Measurements from ENCODE around the gene SLC13A3.

The SLC13A3 gene

GRCh38 chr20:46573788-46574584, 77.3 kb downstream of the SLC13A3 start:
- no peak for DNase-seq

- DNase-seq = no peak
Observed at GRCh38 chr20:46573234-46573633, 78.0 kb downstream of the SLC13A3 start.

GRCh38 chr20:46572790-46573189, 78.5 kb downstream of the SLC13A3 start:
- DNase-seq = no peak

GRCh38 chr20:46572153-46572552, 79.1 kb downstream of the SLC13A3 start:
- no peak for DNase-seq

- no peak for DNase-seq
Observed at GRCh38 chr20:46571418-46571817, 79.8 kb downstream of the SLC13A3 start.

- DNase-seq = no peak
Observed at GRCh38 chr20:46570956-46571355, 80.3 kb downstream of the SLC13A3 start.

- DNase-seq = no peak
Observed at GRCh38 chr20:46569961-46570360, 81.3 kb downstream of the SLC13A3 start.

- no peak for DNase-seq
Observed at GRCh38 chr20:46568570-46569129, 82.6 kb downstream of the SLC13A3 start.

- DNase-seq = no peak
Observed at GRCh38 chr20:46566125-46566524, 85.1 kb downstream of the SLC13A3 start.

- no peak for DNase-seq
Observed at GRCh38 chr20:46564241-46564957, 86.9 kb downstream of the SLC13A3 start.

GRCh38 chr20:46563860-46564221, 87.4 kb downstream of the SLC13A3 start:
- no peak for DNase-seq

GRCh38 chr20:46563170-46563859, 87.9 kb downstream of the SLC13A3 start:
- no peak for DNase-seq

- DNase-seq = peak; percentile 60
Observed at GRCh38 chr20:46562373-46563169, 88.7 kb downstream of the SLC13A3 start.

GRCh38 chr20:46562009-46562372, 89.3 kb downstream of the SLC13A3 start:
- no peak for DNase-seq

- no peak for DNase-seq
Observed at GRCh38 chr20:46559685-46560440, 91.4 kb downstream of the SLC13A3 start.

- DNase-seq = no peak
Observed at GRCh38 chr20:46559001-46559400, 92.3 kb downstream of the SLC13A3 start.

GRCh38 chr20:46558511-46558959, 92.7 kb downstream of the SLC13A3 start:
- DNase-seq = peak; percentile 61

GRCh38 chr20:46557231-46557956, 93.9 kb downstream of the SLC13A3 start:
- DNase-seq = no peak

GRCh38 chr20:46555370-46555956, 95.8 kb downstream of the SLC13A3 start:
- no peak for DNase-seq

GRCh38 chr20:46554828-46555227, 96.4 kb downstream of the SLC13A3 start:
- DNase-seq = no peak

- DNase-seq = no peak
Observed at GRCh38 chr20:46553926-46554325, 97.3 kb downstream of the SLC13A3 start.

All from activated naive CD4-positive, alpha-beta T cell treated with Interleukin-2 at 50 U/mL for 16 hours (primary cell).